HG03280 (cell line): Measurements from ENCODE around the gene RAD51B.
"Not testable (repeated sequence)": the region's sequence is repeated elsewhere in the genome, so short reads cannot be mapped to it uniquely, and the experiment has no call there.

Experiments used
- ATAC-seq: cut with Tn5 transposase; IDR thresholded peaks from one replicate; pipeline ENCODE4 v1.9.1; 2021; ENCODE audit warnings: mild to moderate bottlenecking, moderate library complexity; ENCODE audit not compliant: unreplicated experiment

RAD51B gene

GRCh38 chr14:68696266-68696665 lies 876.7 kb downstream of the RAD51B start:
- no peak for ATAC-seq

GRCh38 chr14:68696721-68697495 lies 877.3 kb downstream of the RAD51B start:
- no peak for ATAC-seq

DNA sequence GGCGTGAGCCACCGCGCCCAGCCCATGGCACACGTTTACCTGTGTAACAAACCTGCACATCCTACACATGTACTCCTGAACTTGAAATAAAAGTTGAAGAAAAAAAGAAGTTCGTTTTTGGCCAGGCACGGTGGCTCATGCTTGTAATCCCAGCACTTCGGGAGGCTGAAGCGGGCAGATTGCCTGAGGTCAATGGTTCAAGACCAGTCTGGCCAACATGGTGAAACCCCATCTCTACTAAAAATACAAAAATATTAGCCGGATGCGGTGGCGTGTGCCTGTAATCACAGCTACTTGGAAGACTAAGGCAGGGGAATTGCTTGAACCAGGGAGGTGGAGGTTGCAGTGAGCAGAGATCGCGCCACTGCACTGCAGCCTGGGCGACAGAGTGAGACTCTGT lies 879.2 kb downstream of the RAD51B start:
- not testable (repeated sequence) for ATAC-seq

GRCh38 chr14:68701001-68701741 lies 881.6 kb downstream of the RAD51B start:
- no peak for ATAC-seq

- ATAC-seq = no peak
Measured at GRCh38 chr14:68702135-68702534, 882.6 kb downstream of the RAD51B start.

DNA sequence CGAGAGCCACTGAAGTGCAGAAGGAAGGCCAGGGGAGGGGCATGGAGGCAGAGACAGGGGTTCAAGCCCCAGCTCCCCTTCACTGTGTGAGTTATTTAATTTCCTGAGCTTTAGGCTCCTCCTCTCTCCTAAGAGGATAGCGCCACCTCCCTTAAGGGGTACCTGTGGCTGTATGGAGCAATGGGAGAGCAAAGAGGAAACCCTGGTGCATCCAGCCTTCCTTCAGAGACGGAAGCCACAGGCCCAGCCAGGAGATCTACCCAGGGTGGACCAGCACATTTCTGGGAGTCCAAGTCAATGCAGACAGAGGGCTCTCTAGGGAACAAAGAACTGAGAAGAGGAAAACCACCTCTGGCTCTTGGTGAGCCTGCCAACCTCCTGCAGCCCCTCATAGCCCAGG lies 883.0 kb downstream of the RAD51B start:
- no peak for ATAC-seq

DNA sequence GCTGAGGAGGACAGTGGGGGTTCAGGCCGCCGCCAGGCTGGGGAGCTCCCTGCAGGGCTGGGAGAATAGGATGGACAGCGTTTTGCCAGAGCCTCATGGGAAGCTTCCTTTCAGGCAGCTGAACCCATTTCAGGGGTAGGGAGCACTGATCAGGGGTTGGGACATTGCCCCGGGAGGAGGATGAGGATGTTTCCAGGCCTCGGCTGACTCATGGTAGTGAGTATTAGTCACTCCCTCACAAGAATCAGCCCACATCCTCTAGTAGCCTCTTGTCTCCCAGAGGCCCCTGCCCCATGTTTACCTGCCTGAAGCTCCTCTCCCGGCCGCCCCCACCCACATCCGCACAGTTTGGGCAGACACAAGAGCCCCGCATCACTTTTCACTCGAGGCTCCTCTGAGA lies 883.5 kb downstream of the RAD51B start:
- ATAC-seq = no peak

- no peak for ATAC-seq
Measured at GRCh38 chr14:68704736-68705720, 885.4 kb downstream of the RAD51B start.

DNA sequence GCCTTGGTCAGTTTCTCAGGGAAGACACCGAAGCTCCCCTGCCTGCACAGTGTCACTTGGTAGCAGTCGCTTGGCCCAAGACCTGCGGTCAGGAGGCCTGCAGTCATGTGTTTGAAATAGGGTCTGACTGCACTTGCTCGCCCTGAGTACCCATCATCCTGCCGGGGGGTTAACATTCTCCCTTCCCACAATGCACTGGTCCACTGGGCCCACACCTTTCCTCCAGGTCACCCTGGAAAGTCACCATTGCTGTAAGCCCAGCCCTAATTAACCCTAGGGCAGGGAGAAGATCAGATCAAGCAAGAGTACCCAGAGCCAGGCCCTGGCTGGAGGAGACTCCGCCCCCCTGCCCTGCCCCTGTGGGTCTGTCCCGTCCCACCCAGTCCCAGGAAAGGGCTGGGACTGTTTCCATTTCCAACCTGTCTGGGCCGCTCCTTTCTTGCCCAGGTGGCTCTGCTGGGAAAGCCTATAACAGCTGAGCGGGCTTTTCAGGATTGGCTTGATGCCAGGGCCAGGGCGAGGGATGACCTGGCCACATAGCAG lies 886.2 kb downstream of the RAD51B start:
- ATAC-seq = no peak

DNA sequence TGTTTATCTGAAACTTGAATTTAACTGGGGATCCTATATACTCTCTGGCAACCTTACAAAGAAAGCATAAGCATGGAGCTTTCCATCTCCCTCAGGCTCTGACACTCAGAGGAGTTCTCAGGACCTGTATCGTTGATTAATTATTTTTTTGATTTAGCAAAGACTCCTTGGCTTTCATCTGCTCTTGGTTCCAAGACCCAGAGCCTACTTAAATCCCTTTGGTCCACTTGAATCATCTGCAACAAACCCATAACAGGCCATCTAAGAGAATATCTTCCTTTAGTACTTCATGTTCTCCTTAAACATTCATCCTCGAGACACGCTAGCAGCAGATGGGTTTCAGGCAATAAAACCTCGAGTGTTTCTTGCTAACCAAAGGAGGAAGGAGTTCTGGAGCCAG lies 887.9 kb downstream of the RAD51B start:
- no peak for ATAC-seq

- ATAC-seq = no peak
Measured at GRCh38 chr14:68708343-68708742, 888.8 kb downstream of the RAD51B start.

DNA sequence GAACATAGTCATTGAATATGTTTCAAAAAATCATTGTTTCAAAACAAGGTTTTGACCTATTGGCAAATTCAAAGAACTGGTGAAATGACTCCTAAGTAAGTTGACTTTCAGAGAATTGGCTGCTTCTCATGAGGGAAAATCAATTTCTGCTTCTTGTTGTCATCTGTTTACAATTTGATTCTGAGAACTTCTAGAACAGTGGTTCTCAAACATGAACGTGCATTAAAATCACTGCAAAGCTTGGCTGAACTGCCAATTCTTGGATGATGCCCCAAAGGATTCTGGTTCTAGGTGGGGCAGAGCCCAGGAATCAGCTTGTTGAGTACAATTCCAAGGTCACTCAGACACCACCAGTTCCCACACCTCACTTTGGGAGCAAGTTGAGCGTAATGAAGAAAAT lies 889.4 kb downstream of the RAD51B start:
- no peak for ATAC-seq

GRCh38 chr14:68710776-68711175 lies 891.2 kb downstream of the RAD51B start:
- no peak for ATAC-seq

- no peak for ATAC-seq
Measured at GRCh38 chr14:68711561-68712309, 892.2 kb downstream of the RAD51B start.

DNA sequence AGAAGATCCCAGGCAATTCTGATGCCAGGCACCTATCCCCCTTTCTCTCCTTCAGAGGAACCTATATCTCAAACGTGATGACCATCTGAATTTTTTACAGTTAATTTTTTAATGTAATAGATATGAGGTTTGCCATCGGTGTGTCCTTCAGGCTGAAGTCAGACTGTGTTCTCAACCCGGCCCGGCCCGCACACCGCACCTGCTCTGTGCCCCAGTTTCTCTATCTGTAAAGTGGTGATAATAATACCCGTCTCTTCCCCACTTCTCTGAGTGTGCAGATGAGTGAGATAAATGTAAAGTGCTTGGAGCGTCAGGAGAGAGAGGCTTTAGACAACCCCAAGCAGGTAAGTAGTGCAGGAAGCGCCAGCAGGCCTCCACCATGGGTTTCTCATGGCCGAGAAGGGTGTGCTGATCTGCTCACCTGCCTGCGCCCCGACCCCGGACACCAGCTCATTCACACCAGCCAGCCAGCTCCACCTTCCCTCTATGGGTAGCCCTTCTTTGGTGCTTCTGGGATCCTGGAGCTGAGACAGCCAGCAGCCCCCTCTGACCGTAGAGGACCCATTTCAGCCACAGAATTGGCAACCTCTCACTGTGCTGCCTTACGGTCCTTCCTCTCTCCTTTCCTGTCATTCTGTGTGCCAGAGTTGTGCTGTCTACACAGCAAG lies 893.3 kb downstream of the RAD51B start:
- no peak for ATAC-seq

DNA sequence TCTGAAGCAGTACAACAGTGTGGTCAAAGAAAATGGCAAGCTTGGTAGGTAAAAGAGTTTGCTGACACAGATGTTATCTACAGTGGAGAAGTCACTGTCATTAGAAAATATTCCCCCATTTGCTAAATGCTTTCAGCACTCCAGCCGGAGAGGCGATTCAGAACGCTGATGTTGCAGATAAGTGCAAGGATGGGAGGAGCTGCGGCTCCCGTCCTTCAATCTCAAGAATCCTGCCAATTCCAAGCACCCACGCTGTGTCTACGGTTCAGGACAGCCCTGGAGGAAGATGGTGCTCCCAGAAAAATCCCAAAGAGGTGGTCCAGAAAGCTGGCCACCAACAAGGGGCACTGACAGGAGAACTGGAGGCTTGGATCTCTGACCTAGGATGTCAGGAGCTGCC lies 894.2 kb downstream of the RAD51B start:
- no peak for ATAC-seq

DNA sequence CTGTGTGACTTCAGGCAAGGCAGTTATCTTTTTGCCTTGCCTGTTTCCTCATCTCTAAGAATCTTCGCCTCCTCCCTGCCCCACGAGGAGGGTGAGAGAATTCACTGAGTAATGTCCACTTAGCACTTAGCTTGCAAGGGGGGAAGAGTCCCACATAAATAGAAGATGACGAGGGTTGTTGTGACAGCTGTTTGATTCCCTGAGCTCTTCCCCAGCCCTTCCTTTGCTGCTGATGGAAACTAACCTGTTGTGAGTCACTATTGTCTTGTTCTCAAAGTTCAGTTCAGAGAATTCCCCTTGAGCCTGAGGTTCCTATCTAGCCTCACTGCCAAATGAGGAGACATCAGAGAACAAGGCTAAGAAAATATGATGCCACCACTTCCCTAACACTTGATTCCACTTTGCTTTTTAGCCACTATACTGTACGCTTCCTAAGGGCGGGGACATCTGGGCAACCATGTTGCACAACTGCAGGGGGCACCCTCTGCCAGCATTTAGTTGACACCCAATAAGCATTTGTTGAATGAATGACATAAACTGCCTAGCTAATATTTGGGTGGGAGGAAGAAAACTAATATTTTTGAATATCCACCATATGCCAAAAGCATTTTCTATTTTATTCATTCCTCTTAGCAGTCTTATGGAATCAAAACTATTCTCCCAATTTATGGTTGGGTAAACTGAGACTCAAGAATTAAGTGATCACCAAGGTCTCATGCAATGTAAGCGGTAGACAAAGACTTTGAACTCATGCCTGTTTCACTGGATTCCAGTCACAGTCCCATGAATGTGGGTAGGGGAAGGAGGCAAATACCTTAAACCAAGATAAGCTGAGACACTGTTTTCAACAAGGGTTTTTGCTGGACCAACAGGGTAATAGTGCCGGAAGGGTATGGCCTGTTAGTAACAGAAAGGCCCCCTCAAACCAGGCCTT lies 895.7 kb downstream of the RAD51B start:
- ATAC-seq = no peak

DNA sequence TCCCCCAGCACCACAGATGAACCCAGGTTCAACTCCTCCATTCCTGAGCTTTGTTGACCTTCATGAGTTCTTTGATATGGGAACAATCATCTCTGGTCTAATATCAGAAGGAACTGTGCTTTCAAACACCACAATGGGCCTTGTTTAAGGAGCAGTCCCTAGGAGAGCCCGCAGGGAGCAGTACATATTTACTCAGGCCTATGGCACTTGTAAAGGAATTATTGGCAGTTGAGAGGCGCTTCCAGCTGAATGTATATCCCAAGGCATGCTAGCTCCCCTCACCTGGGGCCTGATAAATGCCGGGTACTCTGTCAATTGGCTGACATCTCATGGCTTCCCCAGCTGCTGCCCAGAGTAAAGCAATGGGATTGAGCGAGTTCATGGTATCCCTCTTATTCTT lies 897.1 kb downstream of the RAD51B start:
- ATAC-seq = no peak
